Superior temporal gyrus (tissue), 1 donor: ENCODE results near the gene NEK1.
"Not testable (repeated sequence)": the region's sequence is repeated elsewhere in the genome, so short reads cannot be mapped to it uniquely, and the experiment has no call there.

Experiments
- DNase-seq: peaks from one replicate; pipeline ENCODE4 v3.0.0-alpha.2; 2016; ENCODE audit errors: extremely low spot score

The NEK1 gene

GRCh38 chr4:169626331-169627282, 14.2 kb upstream of the NEK1 start:
- DNase-seq = no peak

GRCh38 chr4:169625886-169626285, 13.5 kb upstream of the NEK1 start:
- no peak for DNase-seq

DNA sequence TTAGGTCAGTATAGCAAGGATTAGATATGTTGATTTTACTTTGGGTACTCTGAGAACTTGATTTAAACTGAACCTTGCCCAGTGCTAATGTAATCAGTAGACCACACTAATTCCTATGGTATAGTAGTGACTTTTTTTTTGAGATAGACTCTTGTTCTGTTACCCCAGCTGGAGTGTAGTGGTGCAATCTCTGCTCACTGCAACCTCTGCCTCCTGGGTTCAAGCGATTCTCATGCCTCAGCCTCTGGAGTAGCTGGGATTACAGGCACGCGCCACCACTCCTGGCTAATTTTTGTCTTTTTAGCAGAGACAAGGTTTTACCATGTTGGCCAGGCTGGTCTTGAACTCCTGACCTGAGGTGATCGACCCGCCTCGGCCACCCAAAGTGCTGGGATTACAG, 11.6 kb upstream of the NEK1 start:
- not testable (repeated sequence) for DNase-seq

DNA sequence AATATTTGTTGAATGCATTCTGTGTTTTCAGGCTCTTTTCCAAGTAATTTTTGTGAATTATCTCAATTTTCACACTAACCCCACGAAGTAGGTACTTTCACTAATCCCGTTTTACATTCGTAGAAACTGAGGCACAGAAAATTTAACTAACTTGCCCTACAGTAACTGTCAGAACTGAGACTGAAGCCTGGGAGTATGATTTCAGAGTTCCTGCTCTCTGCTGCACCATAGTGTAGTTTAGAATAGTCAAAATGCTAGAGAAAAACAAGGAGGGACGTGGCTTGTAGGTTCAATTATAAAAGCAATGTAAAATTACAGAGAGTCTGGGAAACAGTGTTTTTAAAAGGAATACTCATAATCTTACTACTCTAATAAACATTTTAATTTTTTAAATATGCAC, 10.2 kb upstream of the NEK1 start:
- no peak for DNase-seq

DNA sequence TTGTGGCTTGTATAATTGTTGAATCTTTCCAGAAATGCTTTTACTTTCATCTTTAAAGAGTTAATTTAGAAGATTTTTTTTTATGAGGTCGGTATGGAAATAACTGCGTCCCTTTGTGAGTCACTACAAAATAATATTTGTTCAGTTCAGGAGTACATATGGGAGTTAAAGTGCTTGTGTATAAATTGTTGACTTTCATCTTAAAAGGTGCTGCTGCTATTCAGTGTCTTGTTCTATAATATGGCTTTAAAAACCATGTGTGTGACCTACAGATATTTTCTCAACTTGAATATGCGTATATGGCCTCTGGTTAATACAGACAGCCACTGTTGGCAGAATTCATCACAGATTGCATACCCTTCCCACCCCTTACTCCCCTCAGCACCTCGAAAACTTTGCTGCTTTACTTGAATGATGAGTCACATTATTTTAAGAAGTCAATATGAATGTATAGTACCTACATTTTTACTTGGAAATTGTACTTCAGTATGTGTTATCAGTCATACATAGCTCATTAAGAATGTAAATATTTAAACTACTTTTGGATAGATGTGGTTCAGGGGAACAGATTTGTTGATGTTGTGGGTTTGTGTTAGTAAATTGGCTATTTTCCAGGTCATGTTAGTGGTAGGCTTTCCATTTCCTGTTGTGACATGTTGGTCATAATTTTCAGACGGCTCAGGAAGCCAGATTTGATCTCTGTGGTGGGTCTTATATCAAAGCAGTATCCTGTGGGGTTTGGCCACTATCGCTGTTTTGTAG, 9.5 kb upstream of the NEK1 start:
- DNase-seq = no peak

DNA sequence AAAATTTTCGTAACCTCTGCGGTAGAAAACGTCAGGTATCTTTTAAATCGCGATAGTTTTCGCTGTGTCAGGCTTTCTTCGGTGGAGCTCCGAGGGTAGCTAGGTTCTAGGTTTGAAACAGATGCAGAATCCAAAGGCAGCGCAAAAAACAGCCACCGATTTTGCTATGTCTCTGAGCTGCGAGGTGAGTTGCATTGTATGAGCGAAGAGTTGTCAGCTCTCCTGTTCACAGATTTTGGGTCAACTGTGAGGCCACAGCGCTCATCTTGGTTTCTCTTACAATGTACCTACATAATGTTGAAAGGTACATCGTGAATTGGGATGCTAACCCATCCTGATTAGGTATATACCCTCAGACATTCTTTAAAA, 8.5 kb upstream of the NEK1 start:
- DNase-seq = no peak

DNA sequence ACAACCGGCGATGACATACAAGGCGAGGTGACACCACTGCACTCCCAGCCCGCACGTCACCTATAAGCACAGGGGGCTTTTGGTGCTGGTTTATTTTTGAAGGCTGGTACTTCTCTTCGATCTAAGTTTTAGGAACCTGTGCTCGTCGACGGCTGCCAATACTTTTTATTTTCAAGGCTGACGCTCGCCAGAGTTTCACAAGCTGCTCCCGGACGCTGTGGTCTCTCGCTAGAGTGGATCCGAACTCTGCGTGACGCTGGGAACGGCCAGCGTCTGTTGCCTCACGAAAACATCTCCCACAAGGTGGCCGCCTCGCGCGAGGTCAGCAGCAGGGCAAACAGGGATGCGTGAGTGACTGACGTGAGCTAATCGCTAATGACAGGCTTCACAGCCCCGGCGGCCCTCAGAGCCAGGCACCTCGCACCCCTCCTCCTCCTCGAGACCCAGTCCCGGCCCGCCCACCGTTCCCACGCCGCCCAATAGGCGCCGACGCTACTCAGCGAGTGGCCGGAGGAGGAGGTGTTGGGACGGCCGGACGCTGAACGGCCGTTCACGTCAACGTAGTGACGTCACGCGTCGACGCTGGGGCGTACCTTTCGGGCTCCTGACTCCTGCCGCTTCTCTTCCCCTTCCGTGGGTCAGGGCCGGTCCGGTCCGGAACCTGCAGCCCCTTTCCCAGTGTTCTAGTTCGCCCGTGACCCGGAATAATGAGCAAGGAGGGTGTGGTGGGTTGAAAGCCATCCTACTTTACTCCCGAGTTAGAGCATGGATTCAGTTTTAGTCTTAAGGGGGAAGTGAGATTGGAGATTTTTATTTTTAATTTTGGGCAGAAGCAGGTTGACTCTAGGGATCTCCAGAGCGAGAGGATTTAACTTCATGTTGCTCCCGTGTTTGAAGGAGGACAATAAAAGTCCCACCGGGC, 7.8 kb upstream of the NEK1 start, which contains the start of gene CLCN3:
Gene CLCN3, plus strand, starts transcription at position 621 of the 922 bp plus-strand sequence. CDS start 15,351 bp downstream, outside the sequence.
- DNase-seq = peak; percentile 99

DNA sequence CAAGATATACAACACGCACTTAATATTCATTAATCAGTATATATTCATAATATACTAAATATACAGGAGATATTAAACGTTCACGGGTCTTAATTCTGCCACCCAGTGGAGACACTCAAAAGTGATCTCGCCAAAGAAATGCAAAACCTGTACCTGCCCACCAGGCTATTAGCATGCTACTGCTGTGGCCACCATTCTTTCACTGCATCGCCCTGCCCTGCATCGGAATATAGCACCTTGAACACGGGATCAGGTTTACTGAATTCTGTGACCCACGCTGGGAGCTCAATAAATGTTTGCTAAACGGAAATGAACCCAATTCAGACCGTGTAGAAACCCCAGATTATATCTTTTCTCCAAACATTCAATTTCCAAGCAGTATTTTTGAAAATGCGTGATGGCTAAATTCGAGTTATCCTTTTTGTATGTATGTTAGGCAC, 7.2 kb upstream of the NEK1 start:
- peak; percentile 77 for DNase-seq

DNA sequence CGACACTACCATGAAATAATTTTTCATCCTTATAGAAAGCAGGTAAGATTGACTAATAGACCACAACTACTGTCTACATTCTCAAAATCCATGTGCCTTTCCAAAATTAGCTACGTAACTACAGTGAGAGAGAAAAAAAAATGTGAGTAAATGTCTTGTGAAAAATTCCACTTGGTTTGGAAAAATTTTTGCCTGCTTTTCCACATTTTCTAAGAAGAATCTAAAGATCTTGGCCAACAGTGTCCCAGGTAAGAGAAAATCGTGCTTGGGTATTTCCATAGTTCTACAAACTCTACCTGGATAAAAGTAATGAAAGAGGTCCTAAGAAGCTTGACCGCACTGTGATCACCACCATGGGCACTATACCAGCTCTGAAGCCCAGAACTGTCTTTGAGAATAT, 6.6 kb upstream of the NEK1 start:
- DNase-seq = no peak

DNA sequence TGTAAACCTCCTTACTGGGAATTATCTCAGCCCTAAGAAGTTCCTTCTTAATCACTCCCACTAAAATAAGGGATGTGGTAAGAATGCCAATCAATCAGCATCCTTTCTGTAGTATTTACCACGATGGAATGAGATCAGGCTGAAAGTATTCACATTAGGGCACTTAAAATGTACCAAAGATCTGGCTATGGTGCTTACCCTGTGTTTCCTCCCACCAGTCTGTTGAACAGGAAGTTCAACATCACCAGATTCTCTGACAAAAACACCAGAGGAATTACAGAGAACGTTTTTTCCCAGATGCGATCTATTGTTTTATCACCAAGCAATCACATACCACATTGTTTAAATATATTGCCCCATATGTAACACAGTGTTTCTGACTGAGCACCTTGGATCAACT, 5.9 kb upstream of the NEK1 start:
- no peak for DNase-seq

DNA sequence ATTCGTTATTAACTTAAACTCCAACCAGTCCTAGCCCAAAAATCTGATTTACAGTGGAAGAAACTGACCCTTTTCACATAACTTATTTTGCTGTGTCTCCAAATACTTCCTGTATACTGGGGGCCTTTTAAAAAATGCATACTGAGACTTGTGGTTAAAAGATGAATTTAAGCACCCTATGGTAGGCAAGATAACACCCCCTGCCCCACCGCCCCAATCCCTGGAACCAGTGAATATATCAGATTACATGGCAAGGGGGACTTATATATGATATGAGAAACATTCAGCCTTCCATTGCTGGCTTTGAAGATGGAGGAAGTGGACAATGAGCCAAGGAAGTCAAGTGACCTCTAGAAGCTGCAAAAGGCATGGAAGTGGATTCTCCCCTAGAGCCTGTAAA, 4.9 kb upstream of the NEK1 start:
- DNase-seq = no peak

DNA sequence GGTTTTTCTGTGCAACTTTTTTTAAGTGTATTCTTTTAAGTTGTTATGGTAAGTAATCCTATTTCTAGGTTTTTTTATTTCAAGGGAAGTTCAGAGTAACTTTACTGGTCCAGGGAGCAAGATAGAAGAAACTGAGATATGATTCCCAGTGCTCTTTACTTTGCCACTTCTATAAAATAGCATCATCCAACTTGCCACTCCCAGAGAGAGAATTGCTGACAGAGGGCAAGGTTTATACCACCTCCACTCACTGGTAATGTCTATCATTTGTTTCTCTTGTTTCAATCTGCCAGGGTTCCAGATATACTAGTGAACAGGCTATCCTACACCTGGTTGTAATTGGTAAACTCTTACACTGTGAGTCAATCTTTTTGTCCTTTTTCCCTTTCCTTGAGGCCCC, 4.5 kb upstream of the NEK1 start:
- DNase-seq = no peak

DNA sequence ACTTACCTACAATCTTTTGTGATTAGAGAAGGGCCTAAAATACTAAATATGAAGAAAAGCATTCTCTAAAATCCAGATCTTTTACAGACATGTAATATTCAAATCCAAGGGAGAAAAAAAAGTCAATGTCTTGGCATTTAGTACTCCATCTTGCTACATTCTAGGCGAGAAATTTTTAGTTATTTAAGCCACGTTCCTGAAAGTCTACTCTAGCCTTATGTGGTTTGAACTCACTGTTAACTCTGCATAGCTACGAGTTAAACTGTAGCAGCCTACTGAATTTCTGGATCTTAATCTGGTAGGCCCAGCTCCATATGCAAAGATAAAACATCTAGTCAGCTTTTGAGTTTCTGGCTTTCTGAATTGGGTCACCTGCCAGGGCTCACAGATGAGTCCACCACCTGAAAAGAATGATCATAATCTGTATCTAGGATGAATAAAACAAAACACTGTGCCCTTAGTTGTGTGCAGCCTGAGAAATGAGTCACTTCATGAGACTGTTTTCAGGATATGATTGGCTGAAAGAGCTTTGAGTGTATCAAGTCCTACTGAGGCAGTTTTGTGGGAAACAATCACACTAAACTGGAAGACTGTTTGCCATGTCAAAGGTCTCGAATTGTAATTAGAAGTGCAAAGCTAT, 3.2 kb upstream of the NEK1 start:
- DNase-seq = no peak

DNA sequence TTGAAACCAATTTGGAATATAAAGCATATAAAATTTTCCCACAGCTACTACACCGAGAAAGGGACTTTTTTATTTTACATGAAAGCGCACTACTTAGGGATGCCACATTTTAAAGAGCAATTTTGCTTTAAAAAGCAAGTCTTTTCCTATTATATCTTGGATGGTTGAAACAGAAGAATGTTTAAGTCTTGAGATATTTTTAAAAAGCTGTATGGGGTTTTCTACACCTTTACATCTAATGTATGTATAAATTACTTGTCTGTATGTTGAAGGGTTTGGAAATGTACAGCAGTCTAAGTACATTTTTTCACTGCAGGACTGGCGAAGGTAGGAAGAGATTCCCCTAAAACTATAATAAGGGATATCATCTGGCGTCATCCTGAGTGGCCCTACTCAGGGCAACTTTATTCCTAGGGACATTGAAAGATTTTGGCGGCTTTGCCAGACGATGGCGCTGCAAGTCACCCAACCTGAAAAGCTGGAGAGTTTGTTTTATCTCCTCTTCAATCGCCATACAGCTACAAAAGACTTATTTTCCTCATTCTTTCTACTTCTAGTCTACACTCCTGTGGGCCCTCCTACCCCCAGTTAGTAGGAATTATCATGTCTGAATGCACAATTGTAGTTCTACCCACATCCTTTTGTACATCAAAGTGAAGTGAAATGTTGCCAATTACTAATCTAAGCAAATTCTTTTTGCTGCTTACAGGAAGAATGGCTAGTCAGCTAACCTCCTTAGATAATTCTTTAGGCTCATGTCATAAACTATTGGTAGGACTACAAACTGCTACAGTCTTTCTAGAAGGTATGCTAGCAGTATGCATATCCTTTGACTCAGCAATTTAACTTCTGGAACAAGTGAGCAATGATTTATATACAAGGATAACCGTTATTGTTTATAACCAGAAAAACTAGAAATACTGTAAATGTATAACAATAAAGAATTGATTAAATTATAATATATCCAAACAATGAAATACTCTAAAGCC, 782 bp upstream of the NEK1 start:
- peak; percentile 95 for DNase-seq

DNA sequence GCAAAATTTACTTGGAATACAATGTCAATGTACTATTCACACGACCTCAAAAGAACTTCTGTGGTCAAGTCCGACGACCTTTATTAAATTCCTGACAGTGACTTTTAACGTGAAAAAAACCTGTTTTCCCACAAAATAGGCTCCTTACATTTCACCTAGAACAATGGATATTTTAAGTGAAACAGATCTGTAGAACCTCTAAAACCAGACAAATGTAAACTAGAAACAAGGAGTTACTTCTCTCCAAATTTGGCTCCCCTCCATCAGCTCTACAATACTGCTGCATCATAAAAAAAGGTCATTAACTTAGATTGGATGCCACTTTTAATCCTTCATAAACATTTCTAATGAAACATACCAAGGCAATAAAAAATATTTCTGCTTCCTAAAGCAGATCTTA, 1.2 kb downstream of the NEK1 start:
- DNase-seq = no peak

GRCh38 chr4:169604903-169605331, 7.5 kb downstream of the NEK1 start:
- peak; percentile 33 for DNase-seq

- no peak for DNase-seq
Observed at GRCh38 chr4:169604131-169604900, 8.1 kb downstream of the NEK1 start.

DNA sequence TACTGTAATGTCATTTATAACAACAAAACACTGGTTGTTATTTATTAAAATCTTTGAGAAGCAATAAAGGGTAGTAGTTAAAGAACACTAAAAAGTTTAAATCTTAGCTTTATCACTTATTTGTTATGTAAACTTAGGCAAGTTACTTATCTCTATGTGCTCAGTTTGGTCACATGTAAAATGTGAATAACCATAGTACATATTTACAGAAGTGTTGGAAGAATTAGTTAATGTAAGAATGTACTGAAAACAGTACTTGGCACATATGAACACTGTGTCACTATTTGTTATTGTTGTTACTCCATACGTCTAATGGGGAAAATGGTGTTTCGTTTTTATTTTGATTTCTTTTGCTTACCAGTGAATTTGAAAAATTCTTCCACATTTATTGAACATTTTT, 9.1 kb downstream of the NEK1 start:
- DNase-seq = no peak
